H1 (cell line): ENCODE results near the gene TRNP1. TPM values are rescaled to one million over a fixed set of nuclear protein-coding genes. Genes with fewer than 3 reads are reported as not detected.

ENCODE experiments used
- CTCF ChIA-PET: fragments of 300-600 bp; sonication (Branson Sonifier 250); formaldehyde crosslinking; loops from one replicate; lab custom pipeline; 2021; ENCODE audit not compliant: partially characterized antibody; lab: Charles Lee
- POLR2A ChIA-PET: fragments of 300-600 bp; sonication (Branson Sonifier 250); formaldehyde crosslinking; loops from one replicate; lab custom pipeline; 2021; ENCODE audit warnings: inconsistent platforms; ENCODE audit not compliant: partially characterized antibody; lab: Charles Lee
- DNase-seq, 2 experiments: peaks; one replicate each; pipeline versions ENCODE4 v3.0.0 to v3.0.0-alpha.2; 2010 to 2022; ENCODE audit warnings: low spot score in 2 of 2, low read depth in 1 of 2, mixed read lengths in 1 of 2
- FAIRE-seq: peaks from 2 replicates; lab custom pipeline; 2011; peaks lifted over from hg19 to GRCh38; lab: Jason Lieb, UNC
- H2AFZ ChIP-seq: 2 replicates; pipeline ENCODE4 v1.8.1; 2012; ENCODE audit warnings: low read length, inconsistent platforms
- H2AK5ac ChIP-seq: 2 replicates; pipeline ENCODE4 v1.6.1; 2013; ENCODE audit warnings: low read depth, low read length
- H2BK120ac ChIP-seq: replicated peaks from 2 replicates; pipeline ENCODE3; 2013; ENCODE audit warnings: low read depth, low read length, inconsistent platforms
- H2BK12ac ChIP-seq: 2 replicates; pipeline ENCODE4 v1.6.1; 2013; ENCODE audit warnings: low read depth, low read length
- H2BK15ac ChIP-seq: 2 replicates; pipeline ENCODE4 v1.6.1; 2013; ENCODE audit warnings: low read length
- H2BK20ac ChIP-seq: 2 replicates; pipeline ENCODE4 v1.6.1; 2013; ENCODE audit warnings: low read length
- H2BK5ac ChIP-seq: 2 replicates; pipeline ENCODE4 v1.6.1; 2013; ENCODE audit warnings: low read depth, low read length
- H3K14ac ChIP-seq: 2 replicates; pipeline ENCODE4 v1.6.1; 2013; ENCODE audit warnings: inconsistent platforms; ENCODE audit not compliant: insufficient read length
- H3K18ac ChIP-seq: 2 replicates; pipeline ENCODE4 v1.6.1; 2013; ENCODE audit warnings: low read length; ENCODE audit errors: extremely low read depth
- H3K23ac ChIP-seq: 2 replicates; pipeline ENCODE4 v1.6.1; 2013; ENCODE audit warnings: inconsistent platforms; ENCODE audit not compliant: insufficient read length
- H3K23me2 ChIP-seq: 2 replicates; pipeline ENCODE4 v1.6.1; 2013; ENCODE audit warnings: low read depth, low read length
- H3K27ac ChIP-seq: 2 replicates; pipeline ENCODE4 v1.6.1; 2011; ENCODE audit warnings: low read depth, low read length, inconsistent platforms
- H3K27me3 ChIP-seq, 4 experiments: replicated peaks in 1 of 4; 1 replicate in 1 of 4; 2 replicates in 3 of 4; pipeline versions ENCODE4 v1.6.1 to v1.8.1; 2011 to 2013; ENCODE audit warnings: low read length in 3 of 4, mild to moderate bottlenecking in 3 of 4, inconsistent platforms in 2 of 4, mixed read lengths in 2 of 4, moderate library complexity in 1 of 4; ENCODE audit not compliant: control insufficient read depth in 3 of 4, insufficient read depth in 3 of 4; ENCODE audit errors: extremely low read depth in 1 of 4
- H3K36me3 ChIP-seq, 4 experiments: 2 replicates each; pipeline versions ENCODE4 v1.6.1 to v1.8.1; 2011 to 2013; ENCODE audit warnings: mild to moderate bottlenecking in 4 of 4, low read length in 3 of 4, moderate library complexity in 2 of 4, control low read depth in 1 of 4, inconsistent platforms in 1 of 4; ENCODE audit not compliant: insufficient read depth in 4 of 4, control insufficient read depth in 2 of 4
- H3K4ac ChIP-seq: replicated peaks from 2 replicates; pipeline ENCODE3; 2013; ENCODE audit warnings: low read length, low read depth, mixed read lengths, inconsistent platforms; ENCODE audit not compliant: insufficient read length
- H3K4me1 ChIP-seq, 4 experiments: replicated peaks in 1 of 4; 1 replicate in 1 of 4; 2 replicates in 3 of 4; pipeline versions ENCODE4 v1.6.1 to v1.8.1; 2011 to 2013; ENCODE audit warnings: low read length in 3 of 4, inconsistent platforms in 2 of 4, mixed read lengths in 1 of 4; ENCODE audit not compliant: insufficient read depth in 4 of 4, control insufficient read depth in 3 of 4
- H3K4me2 ChIP-seq, 2 experiments: 2 replicates each; pipeline versions ENCODE4 v1.6.1 to v1.8.1; 2011 to 2013; ENCODE audit warnings: low read depth in 2 of 2, low read length in 2 of 2, control low read depth in 1 of 2, inconsistent platforms in 1 of 2, mild to moderate bottlenecking in 1 of 2; ENCODE audit not compliant: insufficient read depth in 1 of 2
- H3K4me3 ChIP-seq, 4 experiments: fragments of 200-600, 300-600 bp in 1 of 4; sonication (generic), shearing (Covaris generic), sonication (Bioruptor Twin) in 1 of 4; 2 replicates each; pipeline versions ENCODE4 v1.5.1 to v1.8.1; 2011 to 2016; ENCODE audit warnings: low read length in 4 of 4, low read depth in 3 of 4, control low read depth in 2 of 4, inconsistent platforms in 2 of 4, mild to moderate bottlenecking in 2 of 4, mixed read lengths in 1 of 4, moderate library complexity in 1 of 4; ENCODE audit not compliant: insufficient read depth in 2 of 4; ENCODE audit errors: extremely low read depth in 1 of 4
- H3K56ac ChIP-seq: replicated peaks from 2 replicates; pipeline ENCODE3; 2013; ENCODE audit warnings: low read depth, mild to moderate bottlenecking, mixed read lengths, low read length, inconsistent platforms; ENCODE audit not compliant: insufficient read length
- H3K79me1 ChIP-seq: 2 replicates; pipeline ENCODE4 v1.6.1; 2013; ENCODE audit warnings: low read depth, low read length, control low read depth
- H3K79me2 ChIP-seq, 2 experiments: 2 replicates each; pipeline versions ENCODE4 v1.6.1 to v1.8.1; 2012 to 2013; ENCODE audit warnings: low read length in 2 of 2, mild to moderate bottlenecking in 2 of 2, inconsistent platforms in 1 of 2; ENCODE audit not compliant: insufficient read depth in 2 of 2, control insufficient read depth in 1 of 2
- H3K9ac ChIP-seq, 4 experiments: replicated peaks in 1 of 4; 1 replicate in 1 of 4; 2 replicates in 3 of 4; pipeline versions ENCODE4 v1.6.1 to v1.8.1; 2011 to 2013; ENCODE audit warnings: low read depth in 3 of 4, low read length in 3 of 4, control low read depth in 2 of 4, mild to moderate bottlenecking in 2 of 4, moderate library complexity in 2 of 4, inconsistent platforms in 1 of 4; ENCODE audit errors: extremely low read depth in 1 of 4
- H3K9me3 ChIP-seq, 2 experiments: 2 replicates each; pipeline versions ENCODE4 v1.6.1 to v1.8.1; 2012 to 2013; ENCODE audit warnings: mild to moderate bottlenecking in 2 of 2, moderate library complexity in 2 of 2, control low read depth in 1 of 2, inconsistent platforms in 1 of 2, low read depth in 1 of 2, low read length in 1 of 2, mixed read lengths in 1 of 2; ENCODE audit not compliant: insufficient read depth in 2 of 2
- H4K20me1 ChIP-seq, 2 experiments: replicated peaks in 1 of 2; 2 replicates each; pipeline versions ENCODE3 to v1.8.1; 2011 to 2013; ENCODE audit warnings: inconsistent platforms in 2 of 2, low read length in 2 of 2, mild to moderate bottlenecking in 1 of 2; ENCODE audit not compliant: insufficient read depth in 2 of 2, control insufficient read depth in 1 of 2
- H4K5ac ChIP-seq: 2 replicates; pipeline ENCODE4 v1.6.1; 2013; ENCODE audit warnings: low read length, low read depth, mixed read lengths, inconsistent platforms; ENCODE audit not compliant: insufficient read length
- H4K8ac ChIP-seq: 2 replicates; pipeline ENCODE4 v1.8.0; 2013; ENCODE audit warnings: mild to moderate bottlenecking, moderate library complexity, low read length, inconsistent platforms; ENCODE audit not compliant: insufficient read depth; ENCODE audit errors: extremely low read depth
- H4K91ac ChIP-seq: replicated peaks from 2 replicates; pipeline ENCODE3; 2013; ENCODE audit warnings: low read length, mixed read lengths, inconsistent platforms; ENCODE audit not compliant: insufficient read length
- CBX8 ChIP-seq: fragments of 300-800, 300-1000 bp; sonication (generic); IDR thresholded peaks from 2 replicates; pipeline ENCODE4 v1.7.1; 2016; ENCODE audit warnings: low read depth, low read length, borderline replicate concordance
- HDAC6 ChIP-seq: IDR thresholded peaks from one replicate; pipeline ENCODE4 v1.7.1; 2012; ENCODE audit warnings: low read depth, mild to moderate bottlenecking, inconsistent platforms, low read length, moderate library complexity
- SRF ChIP-seq: IDR thresholded peaks from 2 replicates; pipeline ENCODE4 v1.6.1; 2011; ENCODE audit warnings: mild to moderate bottlenecking, low read depth, low read length, moderate library complexity
- SUZ12 ChIP-seq: fragments of 200-600 bp; sonication (generic); IDR thresholded peaks from 2 replicates; pipeline ENCODE4 v1.6.1; 2012; ENCODE audit warnings: mild to moderate bottlenecking, inconsistent platforms, low read length, moderate library complexity, mixed read lengths
- WGBS, 2 experiments: shearing (Covaris generic) in 1 of 2; methylation state at CpG; one replicate each; pipeline versions ENCODE4 v1.1.6 to v1.1.7; 2013 to 2015; ENCODE audit warnings: low lambda C conversion rate in 2 of 2, mixed read lengths in 2 of 2, inconsistent platforms in 1 of 2, low coverage in 1 of 2, missing lambda C conversion rate in 1 of 2; ENCODE audit not compliant: insufficient replicate concordance in 2 of 2, insufficient coverage in 1 of 2, insufficient read length in 1 of 2; ENCODE audit errors: extremely low coverage in 1 of 2, missing lambda C conversion rate in 1 of 2; 5-methylcytosine and 5-hydroxymethylcytosine counted together
- polyA plus RNA-seq, 7 experiments: library from polyadenylated mRNA; depleted of rRNA in 3 of 7; stranded (reverse) in 5 of 7; unstranded in 2 of 7; fragments of >200 nt in 5 of 7; fragments of 200-250 nt in 2 of 7; gene quantifications; 1 replicate in 5 of 7; 2 replicates in 1 of 7; 4 replicates in 1 of 7; pipeline versions ENCODE4 v1.2.1 to v1.2.3, GENCODE V29; 2011 to 2013; ENCODE audit warnings: missing spikeins in 2 of 7, mixed read lengths in 2 of 7
- total RNA-seq: library from RNA; stranded (reverse); fragmentation: NEBNext Ultra II Directional; extraction: Animal tissue kit (Norgen Biotek cat#: 25700); gene quantifications from 2 replicates; pipeline ENCODE4 v1.2.1, GENCODE V29; 2021

The TRNP1 gene
- total and polyA plus RNA-seq, 2 of the 8 experiments (the other 6 are each of a cell fraction or from before 2014, with no cell fraction given), result 51.7 to 102 TPM

- FAIRE-seq, result no peak
- POLR2A ChIA-PET, result interaction anchor here (6.2 kb wide), 1 partner anchor 33 kb away, joined by 158 read pairs; the partner anchor contains the start of gene TRNP1
- H3K9ac ChIP-seq, result no peak overlapping the region
- H3K27ac ChIP-seq, result no peak overlapping the region
- peaks cover 4% of the 10 kb centered on the region for H3K23me2 ChIP-seq
- DNase-seq, result no peak
- no peak overlapping the region for H3K14ac ChIP-seq
- H3K36me3 ChIP-seq, result no peaks in the 10 kb centered on the region
- no peak overlapping the region for H2BK20ac ChIP-seq
- no peak overlapping the region for H2AFZ ChIP-seq
- no peaks in the 10 kb centered on the region for H3K27me3 ChIP-seq
- H3K79me1 ChIP-seq, result no peaks in the 10 kb centered on the region
- H3K23ac ChIP-seq, result no peak overlapping the region
- H4K20me1 ChIP-seq, result no peaks in the 10 kb centered on the region
- no peak overlapping the region for H4K5ac ChIP-seq
- no peak overlapping the region for H2AK5ac ChIP-seq
- H3K18ac ChIP-seq, result no peak overlapping the region
- no peak overlapping the region for H2BK5ac ChIP-seq
- no peaks in the 10 kb centered on the region for H3K79me2 ChIP-seq
- TF ChIP-seq CBX8, result no peak
- no peak for TF ChIP-seq HDAC6
- no peak for TF ChIP-seq SRF
- TF ChIP-seq SUZ12, result no peak
- no peak overlapping the region for H3K4me3 ChIP-seq
- no peak overlapping the region for H4K91ac ChIP-seq
- no peak overlapping the region for H2BK15ac ChIP-seq
- no peak overlapping the region for H3K56ac ChIP-seq
- CTCF ChIA-PET, result interaction anchor here (0.6 to 5.8 kb wide), 3 partner anchors 18 to 133 kb away, joined by 3 to 130 read pairs (median 60); partner anchors contain the start of gene TRNP1
- peaks cover 0 to 3% (median 0%) of the 10 kb centered on the region in 4 experiments; a peak in 3 of 7 replicates for H3K4me1 ChIP-seq
- H2BK12ac ChIP-seq, result no peak overlapping the region
- no peak overlapping the region for H4K8ac ChIP-seq
- H3K4me2 ChIP-seq, result no peak overlapping the region
- WGBS, 2 experiments, result 93% methylated on average over 6 of the region's 6 CpGs; no CpG with 5 or more reads in 1 of the 2 experiments
- no peak overlapping the region for H3K4ac ChIP-seq
- H2BK120ac ChIP-seq, result no peak overlapping the region
- no peaks in the 10 kb centered on the region for H3K9me3 ChIP-seq
Measured at GRCh38 chr1:26965213-26965612, 28.3 kb upstream of the TRNP1 start.
